H9 (cell line): ENCODE measurements around the gene CDH4. TPM values are rescaled to one million over a fixed set of nuclear protein-coding genes. Genes with fewer than 3 reads are reported as not detected.

Experiments used
- DNase-seq: peaks from one replicate; pipeline ENCODE4 v3.0.0-alpha.2; 2017
- H2AFZ ChIP-seq: one replicate; pipeline ENCODE4 v1.6.1; 2013; ENCODE audit warnings: mild to moderate bottlenecking, low read length, control low read depth, moderate library complexity
- H2AK5ac ChIP-seq: 2 replicates; pipeline ENCODE4 v1.6.1; 2013; ENCODE audit warnings: low read length, control low read depth, mixed read lengths; ENCODE audit not compliant: insufficient read length
- H2BK120ac ChIP-seq: one replicate; pipeline ENCODE4 v1.6.1; 2013; ENCODE audit warnings: low read depth, mild to moderate bottlenecking, low read length, control low read depth, inconsistent platforms; ENCODE audit not compliant: poor library complexity, severe bottlenecking
- H2BK12ac ChIP-seq: 2 replicates; pipeline ENCODE4 v1.6.1; 2013; ENCODE audit warnings: low read length, control low read depth, mixed read lengths, low read depth; ENCODE audit not compliant: insufficient read length
- H2BK15ac ChIP-seq: 2 replicates; pipeline ENCODE4 v1.6.1; 2013; ENCODE audit warnings: low read depth, low read length, control low read depth
- H2BK20ac ChIP-seq: one replicate; pipeline ENCODE4 v1.6.1; 2013; ENCODE audit warnings: low read depth, mild to moderate bottlenecking, low read length, control low read depth, inconsistent platforms; ENCODE audit not compliant: poor library complexity, severe bottlenecking
- H2BK5ac ChIP-seq: 2 replicates; pipeline ENCODE4 v1.6.1; 2013; ENCODE audit warnings: low read length, control low read depth, mixed read lengths; ENCODE audit not compliant: insufficient read length
- H3K14ac ChIP-seq: 2 replicates; pipeline ENCODE4 v1.6.1; 2013; ENCODE audit warnings: low read length, control low read depth; ENCODE audit not compliant: insufficient read depth
- H3K18ac ChIP-seq: 2 replicates; pipeline ENCODE4 v1.6.1; 2013; ENCODE audit warnings: low read depth, mild to moderate bottlenecking, mixed read lengths, low read length, control low read depth; ENCODE audit not compliant: insufficient read length
- H3K23ac ChIP-seq: 2 replicates; pipeline ENCODE4 v1.6.1; 2013; ENCODE audit warnings: low read length, control low read depth, mixed read lengths, low read depth; ENCODE audit not compliant: insufficient read length
- H3K23me2 ChIP-seq: 2 replicates; pipeline ENCODE4 v1.6.1; 2013; ENCODE audit warnings: low read depth, mild to moderate bottlenecking, mixed read lengths, low read length, control low read depth; ENCODE audit not compliant: insufficient read length, poor library complexity, severe bottlenecking
- H3K27ac ChIP-seq: 2 replicates; pipeline ENCODE4 v1.5.1; 2013; ENCODE audit warnings: low read length, control low read depth, mixed read lengths, low read depth; ENCODE audit not compliant: insufficient read length
- H3K27me3 ChIP-seq: 2 replicates; pipeline ENCODE4 v1.6.1; 2013; ENCODE audit warnings: low read length, control low read depth, inconsistent platforms; ENCODE audit not compliant: insufficient read depth
- H3K4ac ChIP-seq: 2 replicates; pipeline ENCODE4 v1.6.1; 2013; ENCODE audit warnings: low read depth, mild to moderate bottlenecking, control low read depth, inconsistent platforms, low read length, moderate library complexity
- H3K4me1 ChIP-seq: 2 replicates; pipeline ENCODE4 v1.6.1; 2013; ENCODE audit warnings: low read length, control low read depth, inconsistent platforms; ENCODE audit not compliant: insufficient read depth
- H3K4me2 ChIP-seq: 2 replicates; pipeline ENCODE4 v1.6.1; 2013; ENCODE audit warnings: low read length, control low read depth, mixed read lengths; ENCODE audit not compliant: insufficient read length, insufficient read depth
- H3K56ac ChIP-seq: 2 replicates; pipeline ENCODE4 v1.6.1; 2013; ENCODE audit warnings: low read depth, mild to moderate bottlenecking, mixed read lengths, low read length, control low read depth; ENCODE audit not compliant: insufficient read length
- H3K79me1 ChIP-seq: 2 replicates; pipeline ENCODE4 v1.6.1; 2013; ENCODE audit warnings: low read depth, mild to moderate bottlenecking, moderate library complexity, low read length, control low read depth, inconsistent platforms; ENCODE audit not compliant: insufficient read depth, poor library complexity, severe bottlenecking
- H3K79me2 ChIP-seq: 2 replicates; pipeline ENCODE4 v1.6.1; 2013; ENCODE audit warnings: low read length, control low read depth, inconsistent platforms; ENCODE audit not compliant: insufficient read depth
- H3K9ac ChIP-seq: 2 replicates; pipeline ENCODE4 v1.6.1; 2013; ENCODE audit warnings: low read length, control low read depth, mixed read lengths; ENCODE audit not compliant: insufficient read length; ENCODE audit errors: extremely low read depth
- H3K9me3 ChIP-seq: one replicate; pipeline ENCODE4 v1.6.1; 2013; ENCODE audit warnings: low read depth, low read length, inconsistent platforms; ENCODE audit not compliant: control insufficient read depth
- H3T11ph ChIP-seq: one replicate; pipeline ENCODE4 v1.6.1; 2013; ENCODE audit warnings: mild to moderate bottlenecking, low read length, control low read depth, inconsistent platforms
- H4K20me1 ChIP-seq: one replicate; pipeline ENCODE4 v1.6.1; 2013; ENCODE audit not compliant: control insufficient read depth, insufficient read length, insufficient read depth
- H4K5ac ChIP-seq: 2 replicates; pipeline ENCODE4 v1.6.1; 2013; ENCODE audit warnings: low read depth, mild to moderate bottlenecking, mixed read lengths, low read length, control low read depth; ENCODE audit not compliant: insufficient read length
- H4K8ac ChIP-seq: replicated peaks from 2 replicates; pipeline ENCODE4 v1.6.1; 2013; ENCODE audit warnings: low read length, control low read depth, mixed read lengths, low read depth; ENCODE audit not compliant: insufficient read length
- H4K91ac ChIP-seq: 2 replicates; pipeline ENCODE4 v1.6.1; 2013; ENCODE audit warnings: low read depth, mild to moderate bottlenecking, moderate library complexity, mixed read lengths, low read length, control low read depth; ENCODE audit not compliant: insufficient read length
- H3K27ac Mint-ChIP-seq, 3 experiments: 2 replicates in 2 of 3; 3 replicates in 1 of 3; pipeline ENCODE4 v1.8.0; 2020 to 2021; ENCODE audit warnings: mixed read lengths in 3 of 3, mild to moderate bottlenecking in 1 of 3, moderate library complexity in 1 of 3
- H3K27me3 Mint-ChIP-seq: 2 replicates; pipeline ENCODE4 v1.8.0; 2021; ENCODE audit warnings: low read depth, mild to moderate bottlenecking, moderate library complexity, mixed read lengths
- H3K36me3 Mint-ChIP-seq, 3 experiments: 2 replicates in 2 of 3; 3 replicates in 1 of 3; pipeline ENCODE4 v1.8.0; 2020 to 2021; ENCODE audit warnings: low read depth in 3 of 3, mixed read lengths in 3 of 3; ENCODE audit not compliant: insufficient read depth in 1 of 3
- H3K4me1 Mint-ChIP-seq, 2 experiments: 2 replicates each; pipeline ENCODE4 v1.8.0; 2020; ENCODE audit warnings: mixed read lengths in 2 of 2
- H3K4me3 Mint-ChIP-seq, 2 experiments: 2 replicates in 1 of 2; 3 replicates in 1 of 2; pipeline ENCODE4 v1.8.0; 2020 to 2021; ENCODE audit warnings: mild to moderate bottlenecking in 2 of 2, mixed read lengths in 2 of 2, moderate library complexity in 1 of 2
- H3K9me3 Mint-ChIP-seq, 2 experiments: 2 replicates in 1 of 2; 3 replicates in 1 of 2; pipeline ENCODE4 v1.8.0; 2020; ENCODE audit warnings: mild to moderate bottlenecking in 2 of 2, mixed read lengths in 2 of 2, moderate library complexity in 1 of 2
- CTCF ChIP-seq: fragments of 200-600 bp; sonication (generic); conservative IDR thresholded peaks from 3 replicates; pipeline ENCODE4 v1.8.0; 2021; ENCODE audit warnings: antibody characterized with exemption, mild to moderate bottlenecking
- WGBS: extraction: QIAGEN DNeasy Blood & Tissue Kit; methylation state at CpG from one replicate; pipeline ENCODE4 v1.1.7; 2013; ENCODE audit warnings: missing lambda C conversion rate, low lambda C conversion rate, mixed read lengths; ENCODE audit not compliant: insufficient read length; ENCODE audit errors: extremely low coverage; 5-methylcytosine and 5-hydroxymethylcytosine counted together
- total RNA-seq: library from RNA; stranded (reverse); gene quantifications from 2 replicates; pipeline ENCODE4 v1.2.1, GENCODE V29; 2021

CDH4 gene
- total RNA-seq, 1 experiment from 2014 or later = 3.0 TPM

DNA sequence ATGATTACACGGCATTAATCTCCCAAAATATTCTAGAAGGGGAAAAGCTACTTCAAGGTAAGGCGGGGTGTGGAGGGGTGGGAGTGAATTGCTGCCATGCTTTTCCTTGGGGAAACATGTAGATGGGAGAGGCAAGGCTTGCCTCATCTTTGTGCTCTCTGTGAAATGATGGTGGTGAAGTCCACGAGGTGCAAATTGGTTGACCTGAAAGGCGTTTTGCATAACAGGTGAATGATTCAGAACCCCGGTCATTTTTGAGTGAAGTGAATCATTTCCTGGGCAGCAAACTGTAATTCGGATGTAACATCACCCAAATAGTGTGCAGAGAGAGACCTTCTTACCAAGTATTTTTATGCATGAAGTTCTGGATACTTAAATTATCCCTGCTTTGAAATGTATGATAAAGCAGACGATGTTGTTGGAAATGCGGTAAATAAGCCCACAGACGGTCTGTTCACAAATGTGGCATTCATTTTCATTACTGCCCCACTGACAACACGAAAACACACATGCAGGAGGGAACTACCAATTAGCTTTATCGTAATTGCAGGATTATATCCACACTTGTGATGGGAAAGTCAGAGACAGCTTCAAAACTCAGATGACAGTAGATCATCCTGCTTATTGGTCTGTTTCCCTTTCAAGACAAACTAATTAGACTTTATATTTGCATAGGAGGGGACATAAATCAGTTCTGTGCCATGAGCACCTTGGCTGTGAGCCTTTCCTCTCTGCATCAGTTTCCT lies 3.0 kb downstream of the CDH4 start:
- no peak overlapping the region for H2BK20ac ChIP-seq
- H2BK120ac ChIP-seq = no peak overlapping the region
- no peak overlapping the region for H3K14ac ChIP-seq
- H3K23me2 ChIP-seq = peaks cover 16% of the 10 kb centered on the region
- H3K79me2 ChIP-seq = no peaks in the 10 kb centered on the region
- Mint-ChIP-seq H3K36me3 (peaks cover 18 to 39% (median 19%) of the 10 kb centered on the region in 3 experiments), H3K9me3 (peaks cover 0 to 1% of the 10 kb centered on the region in 2 experiments; a peak in 1 of 5 replicates), H3K4me1 (peaks cover 9 to 13% of the 10 kb centered on the region in 2 experiments), H3K27ac (no peak overlapping the region; a peak in 1 of 7 replicates), H3K4me3 (peak overlapping the region; percentile 3 to 86; a peak in 4 of 5 replicates), H3K27me3 (peaks cover 82% of the 10 kb centered on the region)
- no peak overlapping the region for H2BK15ac ChIP-seq
- H3T11ph ChIP-seq = no peak overlapping the region
- H4K5ac ChIP-seq = no peak overlapping the region
- H3K27ac ChIP-seq = no peak overlapping the region
- H3K4me2 ChIP-seq = no peak overlapping the region
- no peak for DNase-seq
- H2AK5ac ChIP-seq = no peak overlapping the region
- H4K8ac ChIP-seq = no peak overlapping the region
- peaks cover 18% of the 10 kb centered on the region for H3K27me3 ChIP-seq
- H3K56ac ChIP-seq = no peak overlapping the region
- H3K4ac ChIP-seq = no peak overlapping the region
- H4K91ac ChIP-seq = no peak overlapping the region
- no peak overlapping the region for H2AFZ ChIP-seq
- H3K79me1 ChIP-seq = no peaks in the 10 kb centered on the region
- peaks cover 2% of the 10 kb centered on the region for H4K20me1 ChIP-seq
- WGBS = no CpG with 5 or more reads among the region's 11 CpGs
- H3K9me3 ChIP-seq = no peaks in the 10 kb centered on the region
- no peak overlapping the region for H3K9ac ChIP-seq
- H3K23ac ChIP-seq = no peak overlapping the region
- no peak for TF ChIP-seq CTCF
- no peak overlapping the region for H3K18ac ChIP-seq
- peaks cover 4% of the 10 kb centered on the region; the same call in 1 of the 2 replicates for H3K4me1 ChIP-seq
- no peak overlapping the region for H2BK12ac ChIP-seq
- H2BK5ac ChIP-seq = no peak overlapping the region
